Measurements from ENCODE around the gene MAST1. TPM values are rescaled to one million over a fixed set of nuclear protein-coding genes. Genes with fewer than 3 reads are reported as not detected.

MAST1 gene
- total RNA-seq: 1 to 10 TPM in 1 of 2 donors, under 1 TPM in 1; 0.42 to 1.4 TPM

GRCh38 chr19:12838182-12838885, at the start of gene MAST1:
TSS of gene MAST1 (plus strand) at chr19:12838515. CDS start at chr19:12838573, 58 bp downstream.
- Histone ChIP-seq H3K27me3 (peaks cover 62% of the 10 kb centered on the region), H3K4me3 (no peak within 1 kb of the TSS), H3K9ac (ENCODE audit: low read depth in 2 of 2, low read length in 2 of 2) (peak within 1 kb of the TSS in 1 of 2 donors; percentile 24)

GRCh38 chr19:12788682-12789097, 49.6 kb upstream of the MAST1 start:
- no peaks in the 10 kb centered on the region for H3K9me3 ChIP-seq
- peak overlapping the region; percentile 100 for H3K27ac ChIP-seq
- DNase-seq: peak; percentile 93
- TF ChIP-seq, protein P1, sequence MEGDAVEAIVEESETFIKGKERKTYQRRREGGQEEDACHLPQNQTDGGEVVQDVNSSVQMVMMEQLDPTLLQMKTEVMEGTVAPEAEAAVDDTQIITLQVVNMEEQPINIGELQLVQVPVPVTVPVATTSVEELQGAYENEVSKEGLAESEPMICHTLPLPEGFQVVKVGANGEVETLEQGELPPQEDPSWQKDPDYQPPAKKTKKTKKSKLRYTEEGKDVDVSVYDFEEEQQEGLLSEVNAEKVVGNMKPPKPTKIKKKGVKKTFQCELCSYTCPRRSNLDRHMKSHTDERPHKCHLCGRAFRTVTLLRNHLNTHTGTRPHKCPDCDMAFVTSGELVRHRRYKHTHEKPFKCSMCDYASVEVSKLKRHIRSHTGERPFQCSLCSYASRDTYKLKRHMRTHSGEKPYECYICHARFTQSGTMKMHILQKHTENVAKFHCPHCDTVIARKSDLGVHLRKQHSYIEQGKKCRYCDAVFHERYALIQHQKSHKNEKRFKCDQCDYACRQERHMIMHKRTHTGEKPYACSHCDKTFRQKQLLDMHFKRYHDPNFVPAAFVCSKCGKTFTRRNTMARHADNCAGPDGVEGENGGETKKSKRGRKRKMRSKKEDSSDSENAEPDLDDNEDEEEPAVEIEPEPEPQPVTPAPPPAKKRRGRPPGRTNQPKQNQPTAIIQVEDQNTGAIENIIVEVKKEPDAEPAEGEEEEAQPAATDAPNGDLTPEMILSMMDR (IDR thresholded peaks at IDR 0.05): no peak
- intact Hi-C loops (cut with DNase I): no loop called here
- peak overlapping the region; percentile 83 to 100 for H3K9ac ChIP-seq (ENCODE audit: low read depth in 2 of 2, low read length in 2 of 2)
- H3K4me3 ChIP-seq: peak overlapping the region; percentile 90
- no peaks in the 10 kb centered on the region for H3K27me3 ChIP-seq
- peaks cover 26% of the 10 kb centered on the region for H3K4me1 ChIP-seq
- H3K36me3 ChIP-seq: no peaks in the 10 kb centered on the region

More at GRCh38 chr19:12838182-12838885, at the start of gene MAST1:
- intact Hi-C loops (cut with DNase I): no loop called here
- H3K9me3 ChIP-seq: no peaks in the 10 kb centered on the region
- DNase-seq: peak; percentile 40
- TF ChIP-seq, protein P1 (IDR thresholded peaks at IDR 0.05): no peak
- no peak within 1 kb of the TSS for H3K27ac ChIP-seq
- peaks cover 4% of the 10 kb centered on the region for H3K4me1 ChIP-seq
- H3K36me3 ChIP-seq: no peaks in the 10 kb centered on the region

GRCh38 chr19:12789098-12789903, 49.0 kb upstream of the MAST1 start:
- no peaks in the 10 kb centered on the region for H3K27me3 ChIP-seq
- H3K36me3 ChIP-seq: no peaks in the 10 kb centered on the region
- H3K4me3 ChIP-seq: peak overlapping the region; percentile 90
- TF ChIP-seq, protein P1 (IDR thresholded peaks at IDR 0.05): no peak
- intact Hi-C loops (cut with DNase I): no loop called here
- DNase-seq: peak; percentile 84
- H3K9me3 ChIP-seq: no peaks in the 10 kb centered on the region
- H3K9ac ChIP-seq (ENCODE audit: low read depth in 2 of 2, low read length in 2 of 2): peak overlapping the region; percentile 83 to 100
- H3K27ac ChIP-seq: peak overlapping the region; percentile 100
- H3K4me1 ChIP-seq: peaks cover 23% of the 10 kb centered on the region

DNA sequence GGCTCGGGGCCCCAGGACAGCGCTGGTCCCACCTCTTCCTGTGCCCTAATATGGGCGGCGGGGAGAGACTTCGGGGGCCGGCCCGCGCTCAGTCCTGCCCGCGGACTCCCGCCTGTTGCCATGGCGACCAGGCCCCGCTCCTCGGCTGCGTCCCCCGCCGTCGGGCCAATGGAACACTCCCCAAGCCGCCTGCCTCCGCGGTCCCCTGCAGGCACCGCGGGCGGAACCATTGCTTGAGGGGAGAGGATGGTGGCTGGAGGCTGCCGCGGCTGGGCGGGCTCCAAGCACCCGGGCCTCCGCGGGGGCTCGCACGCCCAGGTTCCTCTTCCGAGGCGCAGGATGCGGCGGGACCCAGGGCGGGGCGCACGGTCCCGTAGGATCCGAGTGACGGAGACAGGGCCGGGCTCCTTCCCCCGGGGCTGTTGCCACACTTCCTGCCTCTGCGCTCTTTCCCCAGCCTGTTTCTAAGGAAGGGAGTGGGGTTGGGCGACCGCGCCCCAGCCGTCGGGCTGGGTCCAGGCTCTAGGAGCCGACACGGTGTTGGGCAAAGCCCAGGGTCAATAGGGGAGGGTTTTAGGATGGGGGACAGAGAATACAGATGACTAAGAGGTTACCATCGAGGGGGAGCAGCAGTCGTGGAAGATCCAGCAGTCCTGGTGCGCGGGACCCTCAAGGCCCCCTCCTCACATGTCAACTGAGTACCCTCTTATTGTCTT, 48.3 kb upstream of the MAST1 start:
- H3K9ac ChIP-seq (ENCODE audit: low read depth in 2 of 2, low read length in 2 of 2): peak overlapping the region; percentile 83 to 95
- H3K27me3 ChIP-seq: no peaks in the 10 kb centered on the region
- TF ChIP-seq, protein P1 (IDR thresholded peaks at IDR 0.05): no peak
- H3K4me1 ChIP-seq: peaks cover 30% of the 10 kb centered on the region
- intact Hi-C loops (cut with DNase I): no loop called here
- no peaks in the 10 kb centered on the region for H3K9me3 ChIP-seq
- no peaks in the 10 kb centered on the region for H3K36me3 ChIP-seq
- peak overlapping the region; percentile 90 for H3K4me3 ChIP-seq
- H3K27ac ChIP-seq: peak overlapping the region; percentile 100
- peak; percentile 94 for DNase-seq
